Hematopoietic multipotent progenitor cell treated with erythropoietin and hydrocortisone succinate and interleukin-3 and kit ligand, for 15 days (in vitro differentiated cells): ENCODE results near the gene COMMD7.
"Not testable (repeated sequence)": the region's sequence is repeated elsewhere in the genome, so short reads cannot be mapped to it uniquely, and the experiment has no call there.

Experiments
- DNase-seq: peaks from one replicate; pipeline ENCODE4 v3.0.0-alpha.2; 2015; ENCODE audit warnings: low spot score

The COMMD7 gene

GRCh38 chr20:32765230-32765875, 22.1 kb upstream of the COMMD7 start:
- not testable (repeated sequence) for DNase-seq

GRCh38 chr20:32764005-32764960, 21.0 kb upstream of the COMMD7 start:
- DNase-seq = no peak

GRCh38 chr20:32763202-32764004, 20.1 kb upstream of the COMMD7 start:
- no peak for DNase-seq

GRCh38 chr20:32762754-32763201, 19.5 kb upstream of the COMMD7 start:
- DNase-seq = no peak

GRCh38 chr20:32761831-32762753, 18.8 kb upstream of the COMMD7 start, which contains the start of gene DNMT3B:
Gene DNMT3B (plus strand): TSS chr20:32762385. CDS start chr20:32780324, 17,939 bp downstream.
- peak; percentile 47 for DNase-seq

GRCh38 chr20:32761417-32761830, 18.2 kb upstream of the COMMD7 start:
- no peak for DNase-seq

- no peak for DNase-seq
Observed at GRCh38 chr20:32756156-32756555, 12.9 kb upstream of the COMMD7 start.

GRCh38 chr20:32753731-32754130, 10.5 kb upstream of the COMMD7 start:
- no peak for DNase-seq

GRCh38 chr20:32752458-32753250, 9.4 kb upstream of the COMMD7 start:
- DNase-seq = peak; percentile 40

GRCh38 chr20:32751702-32752457, 8.6 kb upstream of the COMMD7 start:
- no peak for DNase-seq

GRCh38 chr20:32751293-32751692, 8.0 kb upstream of the COMMD7 start:
- no peak for DNase-seq

- no peak for DNase-seq
Observed at GRCh38 chr20:32749914-32750637, 6.8 kb upstream of the COMMD7 start.

- no peak for DNase-seq
Observed at GRCh38 chr20:32742322-32743236, 688 bp downstream of the COMMD7 start.

- no peak for DNase-seq
Observed at GRCh38 chr20:32741151-32741550, 2.1 kb downstream of the COMMD7 start.

- DNase-seq = no peak
Observed at GRCh38 chr20:32737371-32738223, 5.7 kb downstream of the COMMD7 start.

GRCh38 chr20:32731882-32732266, 11.4 kb downstream of the COMMD7 start:
- no peak for DNase-seq

GRCh38 chr20:32729334-32729733, 13.9 kb downstream of the COMMD7 start:
- not testable (repeated sequence) for DNase-seq
